Transverse colon (tissue), 4 donors: Measurements from ENCODE around the gene CAMSAP1. TPM values are rescaled to one million over a fixed set of nuclear protein-coding genes. Genes with fewer than 3 reads are reported as not detected.

Experiments used
- DNase-seq: peaks from one replicate; pipeline ENCODE4 v3.0.0-alpha.2; 2019
- H3K27ac ChIP-seq, 4 donors: fragments of 200-600 bp; sonication (generic); 2 replicates each; pipeline ENCODE4 v1.5.1; 2016 to 2018; ENCODE audit warnings: inconsistent platforms in 4 of 4
- H3K27me3 ChIP-seq: fragments of 200-600 bp; sonication (generic); 2 replicates; pipeline ENCODE4 v1.5.1; 2017; ENCODE audit warnings: inconsistent platforms
- H3K36me3 ChIP-seq, 4 donors: fragments of 200-600 bp; sonication (generic); 2 replicates each; pipeline ENCODE4 v1.5.1; 2017 to 2019; ENCODE audit warnings: inconsistent platforms in 4 of 4
- H3K4me1 ChIP-seq, 4 donors: fragments of 200-600 bp; sonication (generic); 2 replicates each; pipeline ENCODE4 v1.5.1; 2017 to 2020; ENCODE audit warnings: inconsistent platforms in 4 of 4
- H3K4me3 ChIP-seq, 4 donors: fragments of 200-600 bp; sonication (generic); 1 replicate in 1 of 4; 2 replicates in 3 of 4; pipeline versions ENCODE4 v1.5.1 to v1.6.1; 2017 to 2019; ENCODE audit warnings: inconsistent platforms in 4 of 4
- H3K9me3 ChIP-seq, 2 donors: fragments of 200-600 bp; sonication (generic); 2 replicates each; pipeline ENCODE4 v1.5.1; 2017 to 2019; ENCODE audit warnings: inconsistent platforms in 2 of 2
- EP300 ChIP-seq: sonication (generic); formaldehyde crosslinking; IDR thresholded peaks from one replicate; pipeline ENCODE4 v1.6.1; 2017; ENCODE audit warnings: antibody characterized with exemption, low read depth
- POLR2A ChIP-seq: fragments of 450-650 bp; IDR thresholded peaks from one replicate; pipeline ENCODE4 v1.6.1; 2016; ENCODE audit warnings: antibody characterized with exemption, mild to moderate bottlenecking, moderate library complexity
- POLR2AphosphoS5 ChIP-seq, 3 donors: sonication (generic); formaldehyde crosslinking; IDR thresholded peaks; one replicate each; pipeline ENCODE4 v1.6.1; 2016; ENCODE audit warnings: antibody characterized with exemption in 3 of 3
- WGBS, 2 donors: methylation state at CpG; one replicate each; pipeline ENCODE4 v1.1.5; 2018; ENCODE audit warnings: low coverage in 1 of 2; 5-methylcytosine and 5-hydroxymethylcytosine counted together
- in situ Hi-C, 4 donors: fragments of 200-750 bp; cut with MboI; loops; one replicate each; pipeline versions ENCODE4 v1.15.0 to v1.15.1; 2017; ENCODE audit warnings: low sequenced_read_pairs in 3 of 4, low pct_ligation_motif_present in 1 of 4, low pct_unique_long_range_greater_than_20kb in 1 of 4
- intact Hi-C: fragments of 100-400 bp; cut with DNase I; formaldehyde crosslinking; loops from one replicate; pipeline ENCODE4 v1.15.1; 2023; ENCODE audit warnings: low total_unique reads
- total RNA-seq, 4 donors: library from RNA; depleted of rRNA; stranded (reverse); fragments of >200 nt; gene quantifications; one replicate each; pipeline ENCODE4 v1.1.0, GENCODE V29; 2016
- TF ChIP-seq, protein P1 (sequence below), 5 experiments: fragments of 200-600 bp in 3 of 5; fragments of 450-650 bp in 2 of 5; sonication (generic) in 3 of 5; IDR thresholded peaks; 1 replicate in 2 of 5; 2 replicates in 3 of 5; pipeline ENCODE4 v1.5.1; 2016 to 2017; ENCODE audit warnings: antibody characterized with exemption in 5 of 5, inconsistent platforms in 3 of 5, mild to moderate bottlenecking in 2 of 5, moderate library complexity in 1 of 5

CAMSAP1 gene
- total RNA-seq, 4 donors from 2014 or later, result 17.3 to 88.0 (median 23.8) TPM

DNA sequence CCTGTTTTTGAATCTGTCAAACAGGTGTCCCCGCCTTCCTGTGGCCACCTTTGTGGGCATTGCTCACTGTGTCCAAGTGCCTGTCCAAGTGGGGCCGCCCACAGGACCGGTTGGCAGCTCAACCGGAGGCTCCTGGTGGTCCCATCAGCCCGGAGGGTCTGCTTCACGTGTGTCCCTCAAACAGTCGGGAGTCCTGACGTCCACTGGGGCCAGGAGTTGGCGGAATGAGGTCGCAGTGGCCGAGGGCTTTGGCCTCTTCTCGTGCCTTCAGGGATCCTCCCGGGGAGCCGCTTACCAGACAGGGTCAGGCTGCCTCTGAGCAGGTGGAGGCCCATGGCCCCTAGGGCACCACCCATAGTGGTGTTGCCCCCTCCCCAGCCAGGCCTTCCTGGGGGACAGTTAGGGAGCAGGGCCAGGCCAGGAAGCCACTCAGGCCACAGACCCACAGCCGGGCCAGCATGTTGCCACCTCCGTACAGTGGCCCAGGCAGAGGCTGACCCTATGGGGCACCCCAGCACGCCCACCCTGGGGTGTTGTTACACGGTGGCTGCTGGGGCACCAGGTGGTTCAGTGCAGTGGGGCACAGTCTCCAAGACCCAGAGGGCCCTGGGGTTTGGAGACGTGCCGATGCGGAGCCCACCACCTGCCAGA, 135.8 kb downstream of the CAMSAP1 start:
- in situ Hi-C loops (no loop called here), intact Hi-C loops (no loop called here)
- Histone ChIP-seq H3K4me1 (no peaks in the 10 kb centered on the region), H3K9me3 (no peaks in the 10 kb centered on the region), H3K27ac (no peak overlapping the region), H3K27me3 (peaks cover 5% of the 10 kb centered on the region), H3K36me3 (no peaks in the 10 kb centered on the region), H3K4me3 (no peak overlapping the region)
- TF ChIP-seq EP300 (no peak), POLR2AphosphoS5 (IDR thresholded peaks at IDR 0.05) (no peak), POLR2A (no peak)
- TF ChIP-seq, protein P1, sequence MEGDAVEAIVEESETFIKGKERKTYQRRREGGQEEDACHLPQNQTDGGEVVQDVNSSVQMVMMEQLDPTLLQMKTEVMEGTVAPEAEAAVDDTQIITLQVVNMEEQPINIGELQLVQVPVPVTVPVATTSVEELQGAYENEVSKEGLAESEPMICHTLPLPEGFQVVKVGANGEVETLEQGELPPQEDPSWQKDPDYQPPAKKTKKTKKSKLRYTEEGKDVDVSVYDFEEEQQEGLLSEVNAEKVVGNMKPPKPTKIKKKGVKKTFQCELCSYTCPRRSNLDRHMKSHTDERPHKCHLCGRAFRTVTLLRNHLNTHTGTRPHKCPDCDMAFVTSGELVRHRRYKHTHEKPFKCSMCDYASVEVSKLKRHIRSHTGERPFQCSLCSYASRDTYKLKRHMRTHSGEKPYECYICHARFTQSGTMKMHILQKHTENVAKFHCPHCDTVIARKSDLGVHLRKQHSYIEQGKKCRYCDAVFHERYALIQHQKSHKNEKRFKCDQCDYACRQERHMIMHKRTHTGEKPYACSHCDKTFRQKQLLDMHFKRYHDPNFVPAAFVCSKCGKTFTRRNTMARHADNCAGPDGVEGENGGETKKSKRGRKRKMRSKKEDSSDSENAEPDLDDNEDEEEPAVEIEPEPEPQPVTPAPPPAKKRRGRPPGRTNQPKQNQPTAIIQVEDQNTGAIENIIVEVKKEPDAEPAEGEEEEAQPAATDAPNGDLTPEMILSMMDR (IDR thresholded peaks at IDR 0.05), result no peak
- no peak for DNase-seq
- WGBS, 2 donors, result 80% methylated on average over 6 of the region's 21 CpGs; no CpG with 5 or more reads in 1 of the 2 donors

GRCh38 chr9:135770771-135771170, 136.6 kb downstream of the CAMSAP1 start:
- no peaks in the 10 kb centered on the region for H3K9me3 ChIP-seq
- H3K36me3 ChIP-seq, result no peaks in the 10 kb centered on the region
- in situ Hi-C loops, result no loop called here
- H3K27me3 ChIP-seq, result peaks cover 5% of the 10 kb centered on the region
- DNase-seq, result no peak
- TF ChIP-seq EP300 (no peak), POLR2AphosphoS5 (IDR thresholded peaks at IDR 0.05) (no peak), POLR2A (no peak)
- TF ChIP-seq, protein P1 (IDR thresholded peaks at IDR 0.05), result no peak
- H3K4me3 ChIP-seq, result no peak overlapping the region
- intact Hi-C loops, result no loop called here
- H3K4me1 ChIP-seq, result no peaks in the 10 kb centered on the region
- 87 to 89% methylated on average over 3 to 26 of the region's 26 CpGs for WGBS, 2 donors
- H3K27ac ChIP-seq, result no peak overlapping the region

DNA sequence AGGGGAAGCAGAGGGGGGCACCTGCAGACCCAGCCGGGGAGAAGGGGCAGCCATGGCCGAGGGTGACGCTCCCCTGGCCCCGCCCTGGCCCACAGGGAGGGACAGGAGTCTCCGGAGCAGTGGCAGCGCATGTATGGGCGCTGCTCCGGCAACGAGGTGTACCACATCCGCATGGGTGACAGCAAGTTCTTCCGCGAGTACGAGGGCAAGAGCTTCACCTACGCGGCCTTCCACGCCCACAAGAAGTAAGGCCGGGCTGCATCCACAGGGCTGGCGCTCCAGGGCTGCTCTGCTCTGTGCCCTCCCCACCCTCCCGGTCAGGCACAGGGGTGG, 137.2 kb downstream of the CAMSAP1 start:
- Histone ChIP-seq H3K4me1 (no peaks in the 10 kb centered on the region), H3K27me3 (peaks cover 5% of the 10 kb centered on the region), H3K36me3 (no peaks in the 10 kb centered on the region), H3K27ac (no peak overlapping the region), H3K4me3 (no peak overlapping the region), H3K9me3 (no peaks in the 10 kb centered on the region)
- TF ChIP-seq, protein P1 (IDR thresholded peaks at IDR 0.05), result no peak
- TF ChIP-seq POLR2AphosphoS5 (IDR thresholded peaks at IDR 0.05), result no peak
- DNase-seq, result no peak
- intact Hi-C loops (no loop called here), in situ Hi-C loops (no loop called here)
- 72% methylated on average over 18 of the region's 19 CpGs; no CpG with 5 or more reads in 1 of the 2 donors for WGBS, 2 donors

GRCh38 chr9:135769489-135770202, 137.7 kb downstream of the CAMSAP1 start:
- TF ChIP-seq POLR2A, result no peak
- TF ChIP-seq, protein P1 (IDR thresholded peaks at IDR 0.05), result no peak
- in situ Hi-C loops (no loop called here), intact Hi-C loops (no loop called here)
- no peak for DNase-seq
- Histone ChIP-seq H3K4me3 (no peak overlapping the region), H3K4me1 (no peaks in the 10 kb centered on the region), H3K9me3 (no peaks in the 10 kb centered on the region), H3K27me3 (peaks cover 5% of the 10 kb centered on the region), H3K36me3 (no peaks in the 10 kb centered on the region), H3K27ac (no peak overlapping the region)
- WGBS, 2 donors, result 88% methylated on average over 31 of the region's 32 CpGs; no CpG with 5 or more reads in 1 of the 2 donors
